Measurements from ENCODE around the gene ETFBKMT. TPM values are rescaled to one million over a fixed set of nuclear protein-coding genes. Genes with fewer than 3 reads are reported as not detected.
A peak's percentile ranks its signal among the peaks of the same experiment; 100 is the strongest.

The ETFBKMT gene
- total and polyA plus RNA-seq, 2 of the 13 experiments (the other 11 are each of a cell fraction or from before 2014, with no cell fraction given): 0.62 to 0.93 TPM

- H3K27ac ChIP-seq (ENCODE audit: extremely low read length, insufficient read depth, low read length): peak overlapping the region; percentile 82
- H3K36me3 ChIP-seq (replicated peaks in 1 of 2; ENCODE audit: control insufficient read depth in 1 of 2, insufficient read depth in 2 of 2, low read length in 2 of 2): no peaks in the 10 kb centered on the region
- DNase-seq (ENCODE audit: low spot score): peak; percentile 76
- peak overlapping the region; percentile 4 for H2AFZ ChIP-seq (ENCODE audit: low read length)
- in situ Hi-C loops (cut with HindIII; ENCODE audit: extremely low pct_ligation_motif_present, low pct_unique_long_range_greater_than_20kb): no loop called here
- ChIA-PET CTCF (ENCODE audit: low intra/inter-chr PET ratio, low total read pairs) (no interaction called here), POLR2A (interaction anchor here (1.2 to 2.7 kb wide), 5 partner anchors 14 to 244 kb away, joined by 5 to 21 read pairs (median 6); partner anchors contain the start of genes AMN1 and RESF1)
- 12% methylated on average over 5 of the region's 5 CpGs for WGBS (ENCODE audit: low lambda C conversion rate)
- BruUV-seq (replicated peaks): no TSS peak
- no peaks in the 10 kb centered on the region for H3K9me3 ChIP-seq (ENCODE audit: low read length)
- peak overlapping the region; percentile 60 for H3K4me2 ChIP-seq (ENCODE audit: low read depth, low read length)
- peaks cover 22% of the 10 kb centered on the region for H3K4me1 ChIP-seq (ENCODE audit: insufficient read depth, low read length)
- intact Hi-C loops (cut with micrococcal nuclease; ENCODE audit: unreplicated experiment): loop anchor here (2.0 kb wide), 1 partner anchor 13 kb away; the partner anchor contains the start of gene AMN1
- H3K9ac ChIP-seq (ENCODE audit: insufficient read depth, low read depth, low read length): peak overlapping the region; percentile 62
- no peaks in the 10 kb centered on the region for H4K20me1 ChIP-seq (ENCODE audit: insufficient read depth, low read length)
- H3K27me3 ChIP-seq (ENCODE audit: control insufficient read depth in 1 of 2, insufficient read depth in 2 of 2, low read length in 2 of 2): no peaks in the 10 kb centered on the region
- no peaks in the 10 kb centered on the region for H3K79me2 ChIP-seq (ENCODE audit: insufficient read depth, low read length)
- FAIRE-seq: peak; percentile 72
- H3K4me3 ChIP-seq (replicated peaks in 1 of 3; ENCODE audit: insufficient read depth in 1 of 3, low read depth in 2 of 3, low read length in 3 of 3): peak overlapping the region in 2 of 3 experiments; percentile 13 to 26; a peak in 1 of 6 replicates
- peak; percentile 85 for ATAC-seq
- no peak for TF ChIP-seq SKIL (CRISPR knock-in tag; IDR thresholded peaks at IDR 0.05; ENCODE audit: borderline replicate concordance)
- peak; percentile 35; the same call in 1 of the 2 replicates for TF ChIP-seq HDAC2 (CRISPR knock-in tag; IDR thresholded peaks at IDR 0.05)
- peak; percentile 41; the same call in 1 of the 2 replicates for TF ChIP-seq SOX13 (IDR thresholded peaks at IDR 0.05)
- TF ChIP-seq SOX13 (CRISPR knock-in tag; conservative IDR thresholded peaks at IDR 0.05 in 1 of 2, IDR thresholded peaks at IDR 0.05 in 1 of 2): peak in 1 of 2 experiments; percentile 74; a peak in 1 of 4 replicates
- TF ChIP-seq AKAP8 (CRISPR knock-in tag; IDR thresholded peaks at IDR 0.05): no peak
- peak; percentile 82 for TF ChIP-seq KAT8 (CRISPR knock-in tag; IDR thresholded peaks at IDR 0.05)
- TF ChIP-seq KDM1A (CRISPR knock-in tag; IDR thresholded peaks at IDR 0.05): 0 out of 2 replicates have a peak, but pooled peaks have one; percentile 21
- peak; percentile 67; the same call in 1 of the 2 replicates for TF ChIP-seq AHDC1 (CRISPR knock-in tag; IDR thresholded peaks at IDR 0.05; ENCODE audit: borderline replicate concordance)
- 0 out of 2 replicates have a peak, but pooled peaks have one; percentile 29 for TF ChIP-seq PAXIP1 (CRISPR knock-in tag; conservative IDR thresholded peaks at IDR 0.05)
- no peak for TF ChIP-seq ZMYM3 (CRISPR knock-in tag; IDR thresholded peaks at IDR 0.05)
Measured at GRCh38 chr12:31715283-31715825, 55.9 kb downstream of the ETFBKMT start.
